Renal pelvis (tissue), 4 donors: ENCODE data around the gene CBX8. TPM values are rescaled to one million over a fixed set of nuclear protein-coding genes. Genes with fewer than 3 reads are reported as not detected.

Source experiments
- DNase-seq: peaks from one replicate; pipeline ENCODE4 v3.0.0-alpha.2; 2013
- polyA plus RNA-seq, 3 donors: library from polyadenylated mRNA; unstranded; fragments of 120-200 nt; gene quantifications; one replicate each; pipeline ENCODE4 v1.2.1, GENCODE V29; 2013; ENCODE audit not compliant: insufficient read length in 3 of 3

The CBX8 gene
- polyA plus RNA-seq, 3 donors = 15.7 to 18.3 (median 15.7) TPM

DNA sequence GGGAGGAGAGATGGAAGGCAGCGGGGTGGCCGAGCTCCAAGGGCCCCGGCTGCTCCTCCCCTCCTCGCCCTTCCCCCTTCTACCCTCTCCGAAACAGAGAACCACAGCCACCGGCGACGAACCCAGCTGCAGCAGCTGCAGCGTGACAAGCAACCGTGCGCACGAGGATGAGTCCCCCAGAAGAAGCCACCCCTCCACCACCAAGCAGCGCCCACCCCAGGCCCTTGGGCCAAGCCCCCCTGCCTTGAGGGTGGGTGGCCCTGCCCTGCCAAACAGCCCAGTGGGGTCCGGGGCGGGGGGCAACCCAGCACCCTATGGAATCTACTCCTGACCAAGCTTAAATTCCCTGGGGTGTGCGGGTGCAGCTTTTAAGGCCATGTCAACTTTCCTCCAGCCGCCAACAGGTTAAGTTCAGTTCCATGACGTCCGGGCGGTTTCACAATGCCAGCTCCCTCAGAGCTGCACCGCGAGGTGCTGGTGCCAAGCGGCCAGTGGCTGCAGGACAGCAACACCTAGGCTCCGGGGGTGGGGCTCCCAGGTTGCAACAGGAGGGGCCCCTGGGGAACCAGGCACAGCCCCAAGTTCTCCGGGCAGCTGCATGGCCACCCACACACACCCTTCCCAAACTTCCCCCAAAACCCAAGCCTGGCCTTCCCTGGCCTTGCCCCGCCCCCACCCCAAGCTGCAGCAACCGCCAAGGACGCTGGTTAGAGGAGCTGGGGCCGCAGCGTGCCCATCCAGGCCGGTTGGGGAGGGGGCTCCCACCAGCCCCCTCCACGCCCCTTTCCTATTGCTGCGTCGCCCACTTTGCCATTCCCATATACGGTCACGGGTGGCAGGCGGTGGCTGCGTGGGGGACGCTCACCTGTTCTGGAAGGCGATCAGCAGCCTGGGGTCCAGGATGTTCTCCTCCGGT, 40.4 kb upstream of the CBX8 start:
- DNase-seq = no peak

DNA sequence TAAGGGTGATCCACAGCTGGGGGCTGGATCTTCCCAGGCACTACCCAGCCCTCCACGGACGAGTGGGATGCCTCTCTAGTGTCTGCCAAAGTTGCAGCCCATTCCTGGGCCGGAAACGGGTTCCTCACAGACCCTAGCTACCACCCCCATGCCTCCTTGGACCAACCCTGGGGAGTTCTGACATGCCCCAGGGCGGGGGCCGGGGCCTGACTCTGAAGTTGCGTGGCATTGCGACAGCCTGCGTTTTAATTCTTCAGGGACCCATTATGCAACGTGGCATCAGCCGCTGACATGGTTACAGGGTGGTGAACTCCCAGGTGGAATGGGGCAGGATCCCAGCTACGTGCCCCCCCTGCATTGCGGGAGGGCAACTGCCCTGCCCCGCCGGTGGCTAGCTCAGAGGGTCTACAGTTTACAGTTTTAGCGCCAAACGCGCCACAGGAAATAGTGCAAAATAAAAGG, 39.7 kb upstream of the CBX8 start:
- DNase-seq = no peak

DNA sequence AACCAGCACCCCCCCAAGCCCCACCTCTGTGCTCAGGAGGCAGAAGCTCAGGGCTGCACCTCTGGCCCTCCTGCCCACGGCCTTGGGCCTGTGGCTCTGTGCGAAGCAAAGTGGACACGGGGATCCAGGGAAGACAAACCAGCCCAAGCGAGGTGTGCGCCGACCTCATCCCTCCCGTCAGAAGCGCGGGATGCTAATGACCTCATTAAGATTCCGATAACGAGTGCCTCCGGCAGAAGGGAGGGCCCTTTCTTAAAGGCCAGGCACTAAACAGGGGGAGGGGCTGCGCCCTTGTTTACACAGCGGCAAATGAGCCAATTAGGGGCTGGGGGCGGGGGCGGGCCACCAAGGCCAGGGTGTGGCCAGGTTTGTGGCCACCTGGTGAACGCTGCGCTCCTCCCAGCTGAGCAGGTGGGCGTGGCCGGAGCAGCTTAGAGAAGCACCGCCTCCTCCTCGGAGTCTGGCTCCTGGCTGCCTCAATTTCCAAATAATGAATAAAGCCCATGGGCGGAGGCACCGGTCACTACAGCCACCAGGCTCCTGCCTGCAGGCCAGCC, 39.2 kb upstream of the CBX8 start:
- DNase-seq = no peak

- no peak for DNase-seq
These were observed 38.6 kb upstream of the CBX8 start for GRCh38 chr17:79835470-79835899.

DNA sequence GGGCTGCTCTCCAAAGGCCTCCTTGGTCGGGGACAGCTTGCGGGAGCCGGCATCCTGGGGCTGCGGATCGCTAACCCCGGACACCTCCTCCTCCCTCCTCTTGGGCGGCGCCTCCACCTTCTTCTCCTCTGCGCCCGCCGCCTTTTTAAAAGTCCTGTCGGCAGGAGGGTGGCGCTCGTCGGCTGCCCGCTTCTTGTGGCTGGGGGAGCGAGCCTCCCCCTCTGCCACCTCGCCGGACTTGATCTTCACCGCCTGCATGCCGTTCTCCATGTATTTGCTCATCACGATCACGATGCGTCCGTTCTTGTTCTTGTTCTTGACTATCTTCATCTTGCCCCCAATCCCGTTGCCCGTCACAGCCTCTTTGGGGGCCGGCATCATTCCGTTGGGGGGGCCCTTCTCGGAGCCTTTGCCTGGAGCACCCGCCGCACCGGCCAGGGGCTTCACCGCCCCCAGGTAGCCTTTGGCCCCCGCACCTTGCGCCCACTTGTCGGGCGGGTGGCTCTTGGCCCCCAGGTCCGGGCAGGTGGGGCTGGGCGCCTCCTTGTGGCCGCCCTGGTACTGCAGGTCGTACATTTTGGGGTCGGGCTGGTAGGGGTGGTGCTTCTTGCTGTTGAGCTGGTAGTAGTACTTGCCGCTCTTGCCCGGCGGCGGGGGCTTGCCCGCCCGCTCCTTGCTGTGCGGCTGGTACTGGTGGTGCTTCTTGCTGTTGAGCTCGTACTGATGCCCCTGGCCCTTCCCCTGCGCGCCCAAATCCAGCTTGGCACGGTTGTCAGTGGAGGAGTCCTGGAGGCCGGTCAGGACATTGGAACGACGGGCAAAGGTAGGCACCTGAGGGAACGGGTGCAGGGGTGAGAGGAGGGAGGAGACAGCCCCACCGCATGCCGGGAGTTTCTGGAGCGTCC, 37.9 kb upstream of the CBX8 start:
- DNase-seq = no peak

- no peak for DNase-seq
These were observed 37.1 kb upstream of the CBX8 start for GRCh38 chr17:79833744-79834564.

GRCh38 chr17:79833110-79833450, 36.2 kb upstream of the CBX8 start:
- no peak for DNase-seq

DNA sequence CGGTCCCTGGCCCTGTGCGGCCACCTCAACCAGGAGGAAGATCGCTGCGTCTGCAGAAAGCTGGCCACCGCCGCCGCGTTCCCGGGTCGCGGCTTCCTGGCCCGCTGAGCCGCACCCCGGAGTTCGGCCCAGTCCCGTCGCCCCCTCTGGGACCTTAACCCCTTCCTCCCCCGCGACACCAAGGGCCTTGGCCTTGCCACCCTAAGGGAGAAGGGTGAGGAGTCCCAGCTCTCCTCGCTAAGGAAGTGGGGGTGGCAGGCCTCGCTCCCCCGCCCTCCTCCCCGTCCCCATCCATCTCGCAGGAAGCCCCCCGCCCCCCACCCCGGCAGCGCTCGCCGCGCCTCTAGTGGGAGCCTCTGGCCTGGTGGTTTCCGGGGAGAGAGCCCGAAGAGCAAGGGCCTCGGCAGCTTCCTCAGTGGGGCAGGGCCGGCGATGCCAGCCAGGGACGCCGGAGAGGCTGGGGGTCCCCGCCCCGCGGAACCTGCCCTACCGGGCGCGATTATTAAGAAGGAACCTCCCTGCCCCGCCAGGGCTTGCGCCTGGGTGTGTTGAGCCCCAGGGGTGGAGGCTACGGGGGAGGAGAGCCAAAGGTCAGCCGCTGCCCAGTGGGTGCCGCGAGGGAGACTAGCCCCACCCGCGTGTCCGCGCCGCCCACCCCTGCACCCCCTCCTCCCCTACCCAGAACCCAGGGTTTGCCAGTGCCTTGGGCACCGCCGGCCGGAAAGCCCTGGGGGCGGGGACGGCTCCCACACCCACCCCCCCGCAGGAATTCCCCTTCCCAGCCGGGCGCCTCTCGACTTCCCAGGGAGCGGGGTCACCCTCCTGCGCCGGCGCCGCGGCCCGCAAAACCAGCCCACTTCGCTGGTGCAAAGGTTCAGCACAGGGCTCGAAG, 35.6 kb upstream of the CBX8 start:
- DNase-seq = no peak

GRCh38 chr17:79831265-79832217, 34.7 kb upstream of the CBX8 start:
- DNase-seq = no peak

- no peak for DNase-seq
These were observed 33.9 kb upstream of the CBX8 start for GRCh38 chr17:79830763-79831264.

DNA sequence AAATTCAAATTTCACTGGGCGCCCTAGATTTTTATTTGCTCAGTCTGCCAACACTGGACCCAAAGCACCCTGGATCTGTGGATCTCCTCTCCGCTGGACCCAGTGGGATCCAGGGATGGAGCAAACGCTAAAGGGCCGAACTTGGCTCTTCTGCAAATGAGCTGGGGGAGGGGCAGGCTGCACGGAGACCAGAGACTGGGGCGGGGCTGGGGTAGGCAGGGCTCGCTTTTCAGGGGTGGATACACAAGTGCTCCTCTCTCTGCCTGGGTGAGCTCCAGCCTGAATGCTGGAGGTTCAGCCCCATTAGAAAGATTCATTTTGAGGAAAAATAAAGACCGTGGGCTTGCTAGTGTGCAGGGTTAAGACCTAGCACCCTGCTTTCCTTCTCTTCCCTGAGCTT, 33.4 kb upstream of the CBX8 start:
- DNase-seq = no peak

GRCh38 chr17:79829457-79829856, 32.6 kb upstream of the CBX8 start:
- no peak for DNase-seq

DNA sequence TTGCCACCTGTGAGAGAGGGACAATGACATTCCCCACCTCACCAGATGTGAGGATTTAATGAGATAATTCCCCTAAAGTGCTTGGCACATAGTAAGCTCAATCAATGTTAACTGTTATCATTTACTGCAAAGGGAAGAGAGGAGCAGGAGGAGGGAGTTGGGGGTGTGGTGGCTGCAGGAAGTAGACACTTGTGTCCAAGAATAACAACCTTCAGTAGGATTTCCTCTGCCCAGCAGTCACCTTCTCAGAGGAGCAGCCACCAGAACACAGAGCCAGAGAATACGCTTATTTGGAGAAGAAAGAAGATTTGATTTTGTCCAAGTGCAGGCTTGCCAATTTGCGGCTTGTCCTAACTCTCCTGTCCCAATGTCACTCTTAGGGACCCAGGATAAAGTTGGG, 32.1 kb upstream of the CBX8 start:
- DNase-seq = no peak

DNA sequence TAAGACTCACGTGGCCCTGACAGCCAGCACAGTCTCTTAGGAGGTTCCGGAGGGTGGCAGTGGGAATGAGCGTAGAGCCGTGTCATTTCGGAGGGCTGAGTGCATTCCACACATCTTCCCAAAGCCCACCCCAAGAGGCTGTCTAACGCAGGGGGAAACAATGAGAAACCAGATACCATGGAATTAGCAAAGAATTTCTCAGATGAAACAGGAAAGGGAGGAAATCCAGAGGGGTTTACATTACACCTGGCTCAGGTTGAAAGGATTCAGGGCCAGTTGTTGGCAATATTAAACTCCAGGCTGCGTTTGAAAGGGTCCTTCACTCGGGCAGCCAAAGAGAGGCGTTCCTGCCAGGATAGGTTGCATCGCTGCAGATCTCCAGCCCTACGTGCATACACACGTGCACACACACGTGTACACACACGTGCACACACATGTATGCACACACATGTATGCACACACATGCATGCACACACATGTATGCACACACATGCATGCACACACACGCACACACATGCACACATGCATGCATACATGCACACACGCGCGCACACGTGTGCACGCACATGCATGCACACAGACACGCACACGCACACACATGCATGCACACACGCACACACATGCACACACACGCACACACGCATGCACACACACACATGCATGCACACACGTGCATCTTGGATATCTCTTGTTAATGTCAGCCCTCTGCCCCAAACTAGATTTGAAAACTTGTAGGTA, 30.1 kb upstream of the CBX8 start:
- DNase-seq = no peak

DNA sequence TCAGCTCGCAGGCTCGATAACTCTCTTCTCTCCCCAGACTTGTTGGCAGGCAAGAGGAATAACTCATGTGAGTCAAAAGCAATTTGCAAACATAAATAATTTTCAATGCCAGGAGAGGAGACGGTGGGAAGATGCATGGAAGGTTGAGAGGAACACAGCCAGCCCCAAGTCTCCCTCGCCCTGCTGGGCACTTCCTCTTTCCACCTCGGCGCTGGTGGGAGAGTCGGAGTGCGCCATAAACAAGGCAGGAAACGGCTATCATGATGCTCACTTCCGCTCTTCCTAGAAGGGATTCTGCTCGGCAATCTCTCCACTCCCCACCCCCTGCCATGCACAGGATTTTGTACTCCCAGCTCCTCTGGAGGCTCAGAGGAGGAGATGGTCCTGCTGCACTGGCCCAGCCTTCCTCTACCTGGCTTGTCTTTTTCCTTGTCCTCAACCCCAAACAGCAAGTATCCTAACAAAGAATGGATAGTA, 29.4 kb upstream of the CBX8 start:
- DNase-seq = no peak

DNA sequence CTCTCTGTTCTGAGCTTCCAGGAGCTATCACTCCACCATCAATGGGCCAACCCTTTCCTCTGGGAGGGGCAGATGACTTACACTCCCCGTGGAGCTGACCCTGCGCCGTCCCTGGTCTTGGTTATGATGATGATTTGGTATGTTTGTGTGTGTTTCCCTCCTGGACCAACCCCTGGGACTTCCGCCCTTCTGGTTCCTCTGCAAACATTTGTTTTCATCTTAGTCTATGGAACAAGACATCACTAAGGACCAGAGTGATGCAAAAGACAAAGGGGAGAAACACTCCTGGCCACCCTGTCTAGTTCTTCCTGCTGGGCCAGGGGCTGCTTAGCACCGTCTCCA, 28.7 kb upstream of the CBX8 start:
- DNase-seq = no peak

- DNase-seq = no peak
These were observed 28.2 kb upstream of the CBX8 start for GRCh38 chr17:79824893-79825579.

GRCh38 chr17:79824234-79824633, 27.4 kb upstream of the CBX8 start:
- no peak for DNase-seq
